IMR-90 (cell line): Measurements from ENCODE around the gene HIRA. TPM values are rescaled to one million over a fixed set of nuclear protein-coding genes. Genes with fewer than 3 reads are reported as not detected.

ENCODE experiments used
- ATAC-seq: fragments of 200-7000 bp; cut with Tn5 transposase; 2 replicates; pipeline ENCODE4 v1.9.1; 2020; ENCODE audit warnings: low read depth, mild to moderate bottlenecking, moderate library complexity
- BruUV-seq: library from RNA; stranded (reverse); fragments of 400-500 nt; replicated peaks from 2 replicates; lab custom pipeline; 2021; lab: Mats Ljungman, UMichigan
- CTCF ChIA-PET: fragments of 300-600 bp; formaldehyde crosslinking; extraction: SDS; loops from one replicate; lab custom pipeline; 2021; ENCODE audit warnings: antibody characterized with exemption; lab: Yijun Ruan, JAX
- POLR2A ChIA-PET: fragments of 300-600 bp; sonication (Branson Sonifier 250); formaldehyde crosslinking; loops from one replicate; lab custom pipeline; 2022; ENCODE audit warnings: antibody characterized with exemption; ENCODE audit not compliant: unreplicated experiment; lab: Charles Lee
- DNase-seq: peaks from one replicate; pipeline ENCODE4 v3.0.0; 2013
- H2AFZ ChIP-seq: replicated peaks from 2 replicates; pipeline ENCODE3; 2013; ENCODE audit warnings: low read length, mild to moderate bottlenecking; ENCODE audit not compliant: poor library complexity
- H2AK5ac ChIP-seq: 2 replicates; pipeline ENCODE4 v1.6.1; 2013; ENCODE audit warnings: low read depth, low read length, inconsistent platforms
- H2AK9ac ChIP-seq: replicated peaks from 2 replicates; pipeline ENCODE3; 2013; ENCODE audit warnings: mild to moderate bottlenecking, low read depth, low read length, moderate library complexity; ENCODE audit not compliant: poor library complexity
- H2BK120ac ChIP-seq: 2 replicates; pipeline ENCODE4 v1.6.1; 2013; ENCODE audit warnings: low read depth, low read length, inconsistent platforms
- H2BK15ac ChIP-seq: 3 replicates; pipeline ENCODE4 v1.6.1; 2013; ENCODE audit warnings: low read depth, low read length, inconsistent platforms
- H2BK20ac ChIP-seq: 2 replicates; pipeline ENCODE4 v1.6.1; 2013; ENCODE audit warnings: low read depth, mild to moderate bottlenecking, inconsistent platforms, low read length, moderate library complexity
- H2BK5ac ChIP-seq: 2 replicates; pipeline ENCODE4 v1.6.1; 2013; ENCODE audit warnings: mild to moderate bottlenecking, low read depth, low read length, inconsistent platforms; ENCODE audit not compliant: poor library complexity, severe bottlenecking
- H3K14ac ChIP-seq: replicated peaks from 2 replicates; pipeline ENCODE4 v1.6.1; 2013; ENCODE audit warnings: low read depth, low read length, inconsistent platforms
- H3K18ac ChIP-seq: 2 replicates; pipeline ENCODE4 v1.6.1; 2013; ENCODE audit warnings: low read depth, low read length, control low read depth
- H3K23ac ChIP-seq: 2 replicates; pipeline ENCODE4 v1.6.1; 2013; ENCODE audit warnings: low read depth, low read length, inconsistent platforms
- H3K27ac ChIP-seq: 2 replicates; pipeline ENCODE4 v1.5.1; 2013; ENCODE audit warnings: mild to moderate bottlenecking, control low read depth, low read length; ENCODE audit not compliant: insufficient read depth
- H3K27me3 ChIP-seq: 2 replicates; pipeline ENCODE4 v1.6.1; 2013; ENCODE audit warnings: low read length; ENCODE audit not compliant: control insufficient read depth, insufficient read depth
- H3K36me3 ChIP-seq: 2 replicates; pipeline ENCODE4 v1.6.1; 2013; ENCODE audit warnings: low read length, mixed read lengths; ENCODE audit not compliant: control insufficient read depth, insufficient read depth
- H3K4ac ChIP-seq: 2 replicates; pipeline ENCODE4 v1.6.1; 2013; ENCODE audit warnings: low read depth, low read length, inconsistent platforms
- H3K4me1 ChIP-seq: 2 replicates; pipeline ENCODE4 v1.6.1; 2013; ENCODE audit warnings: low read length, mixed read lengths; ENCODE audit not compliant: control insufficient read depth, insufficient read depth
- H3K4me2 ChIP-seq: 2 replicates; pipeline ENCODE4 v1.6.1; 2013; ENCODE audit warnings: low read depth, mild to moderate bottlenecking, control low read depth, low read length, moderate library complexity
- H3K4me3 ChIP-seq: 2 replicates; pipeline ENCODE4 v1.5.1; 2013; ENCODE audit warnings: low read depth, mild to moderate bottlenecking, control low read depth, low read length, moderate library complexity; ENCODE audit not compliant: insufficient read depth
- H3K56ac ChIP-seq: 2 replicates; pipeline ENCODE4 v1.6.1; 2013; ENCODE audit warnings: low read length, inconsistent platforms; ENCODE audit not compliant: insufficient read depth; ENCODE audit errors: extremely low read depth
- H3K79me1 ChIP-seq, 2 experiments: 2 replicates each; pipeline ENCODE4 v1.6.1; 2013; ENCODE audit warnings: low read length in 2 of 2, inconsistent platforms in 1 of 2, low read depth in 1 of 2
- H3K9ac ChIP-seq: 2 replicates; pipeline ENCODE4 v1.6.1; 2013; ENCODE audit warnings: low read depth, low read length, control low read depth
- H3K9me1 ChIP-seq: 2 replicates; pipeline ENCODE4 v1.6.1; 2013; ENCODE audit warnings: low read length, inconsistent platforms; ENCODE audit not compliant: insufficient read depth
- H3K9me3 ChIP-seq: 2 replicates; pipeline ENCODE4 v1.6.1; 2013; ENCODE audit warnings: low read length; ENCODE audit not compliant: control insufficient read depth, insufficient read depth
- H4K20me1 ChIP-seq: 2 replicates; pipeline ENCODE4 v1.6.1; 2013; ENCODE audit warnings: low read length, inconsistent platforms; ENCODE audit not compliant: insufficient read depth
- H4K5ac ChIP-seq: 2 replicates; pipeline ENCODE4 v1.6.1; 2013; ENCODE audit warnings: mild to moderate bottlenecking, low read depth, low read length, control low read depth
- H4K8ac ChIP-seq, 2 experiments: 2 replicates each; pipeline ENCODE4 v1.6.1; 2013; ENCODE audit warnings: low read depth in 2 of 2, low read length in 2 of 2, control low read depth in 1 of 2, inconsistent platforms in 1 of 2
- H4K91ac ChIP-seq: 2 replicates; pipeline ENCODE4 v1.6.1; 2013; ENCODE audit warnings: low read depth, low read length, inconsistent platforms; ENCODE audit not compliant: insufficient read depth
- BHLHE40 ChIP-seq: fragments of 150-350 bp; IDR thresholded peaks from 2 replicates; pipeline ENCODE4 v1.6.1; 2016; ENCODE audit warnings: mild to moderate bottlenecking, low read depth, low read length
- CEBPB ChIP-seq: IDR thresholded peaks from 2 replicates; pipeline ENCODE4 v1.6.1; 2012; ENCODE audit warnings: low read depth, low read length, improper control_type of control experiment
- CHD1 ChIP-seq: IDR thresholded peaks from 2 replicates; pipeline ENCODE4 v1.6.1; 2012; ENCODE audit warnings: low read depth, low read length, improper control_type of control experiment
- CTCF ChIP-seq: conservative IDR thresholded peaks from 2 replicates; pipeline ENCODE4 v1.5.1; 2012; ENCODE audit warnings: mild to moderate bottlenecking, low read depth, low read length, improper control_type of control experiment
- ELK1 ChIP-seq: fragments of 150-350 bp; IDR thresholded peaks from 2 replicates; pipeline ENCODE4 v1.6.1; 2016; ENCODE audit warnings: low read depth, mild to moderate bottlenecking, low read length, moderate library complexity, borderline replicate concordance
- FOS ChIP-seq: fragments of 150-350 bp; IDR thresholded peaks from 2 replicates; pipeline ENCODE4 v1.6.1; 2016; ENCODE audit warnings: low read depth, low read length
- MAFK ChIP-seq: IDR thresholded peaks from 2 replicates; pipeline ENCODE4 v1.6.1; 2012; ENCODE audit warnings: low read depth, low read length, improper control_type of control experiment
- MAZ ChIP-seq: IDR thresholded peaks from 2 replicates; pipeline ENCODE4 v1.6.1; 2012; ENCODE audit warnings: low read depth, mild to moderate bottlenecking, low read length, improper control_type of control experiment, moderate library complexity, borderline replicate concordance
- MXI1 ChIP-seq: IDR thresholded peaks from 2 replicates; pipeline ENCODE4 v1.6.1; 2012; ENCODE audit warnings: low read depth, mild to moderate bottlenecking, low read length, moderate library complexity, borderline replicate concordance
- NFE2L2 ChIP-seq: fragments of 150-350 bp; IDR thresholded peaks from 2 replicates; pipeline ENCODE4 v1.6.1; 2016; ENCODE audit warnings: low read depth, mild to moderate bottlenecking, low read length
- POLR2A ChIP-seq: IDR thresholded peaks from 2 replicates; pipeline ENCODE4 v1.6.1; 2012; ENCODE audit warnings: mild to moderate bottlenecking, low read depth, low read length
- RAD21 ChIP-seq: IDR thresholded peaks from 2 replicates; pipeline ENCODE4 v1.6.1; 2012; ENCODE audit warnings: low read length, improper control_type of control experiment
- RCOR1 ChIP-seq: IDR thresholded peaks from 2 replicates; pipeline ENCODE4 v1.6.1; 2012; ENCODE audit warnings: mild to moderate bottlenecking, low read length, improper control_type of control experiment; ENCODE audit not compliant: insufficient replicate concordance
- RFX5 ChIP-seq: IDR thresholded peaks from 2 replicates; pipeline ENCODE4 v1.8.0; 2012; ENCODE audit warnings: low read depth, mild to moderate bottlenecking, low read length, moderate library complexity
- SMC3 ChIP-seq: fragments of 150-350 bp; IDR thresholded peaks from 2 replicates; pipeline ENCODE4 v1.6.1; 2016; ENCODE audit warnings: low read depth, mild to moderate bottlenecking, antibody characterized with exemption, low read length, moderate library complexity
- USF2 ChIP-seq: fragments of 150-350 bp; IDR thresholded peaks from 2 replicates; pipeline ENCODE4 v1.6.1; 2017; ENCODE audit warnings: mild to moderate bottlenecking, antibody characterized with exemption, low read length, low read depth
- WGBS, 2 experiments: methylation state at CpG; one replicate each; pipeline versions ENCODE4 v1.1.5 to v1.1.7; 2013; ENCODE audit warnings: missing lambda C conversion rate in 2 of 2; ENCODE audit not compliant: insufficient read length in 1 of 2; ENCODE audit errors: extremely low coverage in 2 of 2; 5-methylcytosine and 5-hydroxymethylcytosine counted together
- dilution Hi-C: fragments of 300-500 bp; cut with HindIII; formaldehyde crosslinking; loops from one replicate; pipeline ENCODE4 v1.14.3; 2018; ENCODE audit warnings: low sequenced_read_pairs; ENCODE audit not compliant: unreplicated experiment
- in situ Hi-C: fragments of 300-500 bp; cut with MboI; formaldehyde crosslinking; loops from 3 replicates; pipeline ENCODE4 v1.14.3; 2019; ENCODE audit warnings: low sequenced_read_pairs, inconsistent platforms, mixed read lengths
- intact Hi-C: fragments of 100-400 bp; cut with micrococcal nuclease; formaldehyde crosslinking; loops from 2 replicates; pipeline ENCODE4 v1.10.0; 2022
- polyA plus RNA-seq, 3 experiments: library from polyadenylated mRNA; depleted of rRNA; stranded (reverse); fragments of >200 nt; gene quantifications; 2 replicates each; pipeline ENCODE4 v1.2.3, GENCODE V29; 2012; ENCODE audit warnings: low replicate concordance in 1 of 3
- total RNA-seq: library from RNA; depleted of rRNA; stranded (reverse); fragments of >200 nt; gene quantifications from 2 replicates; pipeline ENCODE4 v1.2.3, GENCODE V29; 2012

HIRA gene
- total and polyA plus RNA-seq, 2 of the 4 experiments (the other 2 are of a cell fraction) = 14.5 to 24.2 TPM

- 0 out of 2 replicates have a peak overlapping the region, but pooled peaks have one; percentile 44 for H2AK5ac ChIP-seq
- DNase-seq = no peak
- no CpG with 5 or more reads among the region's 1 CpG for WGBS, 2 experiments
- peak overlapping the region; percentile 65; the same call in 1 of the 2 replicates for H3K27ac ChIP-seq
- peaks cover 33 to 47% of the 10 kb centered on the region in 2 experiments for H3K79me1 ChIP-seq
- no peak for TF ChIP-seq ELK1
- TF ChIP-seq RFX5 = no peak
- no peak for TF ChIP-seq FOS
- no peak for TF ChIP-seq CEBPB
- TF ChIP-seq BHLHE40 = no peak
- no peak for TF ChIP-seq MAZ
- no peak for TF ChIP-seq MAFK
- no peak for TF ChIP-seq CHD1
- no peak for TF ChIP-seq USF2
- no peak for TF ChIP-seq MXI1
- no peak for TF ChIP-seq RAD21
- TF ChIP-seq NFE2L2 = no peak
- no peak for TF ChIP-seq CTCF
- no peak for TF ChIP-seq POLR2A
- no peak for TF ChIP-seq SMC3
- TF ChIP-seq RCOR1 = no peak
- no peak overlapping the region for H2AFZ ChIP-seq
- no peak overlapping the region; a peak in 1 of 4 replicates for H4K8ac ChIP-seq
- H3K36me3 ChIP-seq = no peaks in the 10 kb centered on the region
- dilution Hi-C loops (no loop called here), in situ Hi-C loops (no loop called here), intact Hi-C loops (no loop called here)
- peak overlapping the region; percentile 68 for H2BK5ac ChIP-seq
- H3K9ac ChIP-seq = peak overlapping the region; percentile 19; the same call in 1 of the 2 replicates
- 0 out of 2 replicates have a peak overlapping the region, but pooled peaks have one; percentile 38 for H3K14ac ChIP-seq
- peak; percentile 3 for ATAC-seq
- peaks cover 23% of the 10 kb centered on the region; the same call in 1 of the 2 replicates for H4K20me1 ChIP-seq
- H2BK20ac ChIP-seq = no peak overlapping the region; the same call in 1 of the 2 replicates
- H3K4me1 ChIP-seq = peaks cover 22% of the 10 kb centered on the region
- H3K27me3 ChIP-seq = no peaks in the 10 kb centered on the region
- POLR2A ChIA-PET = no interaction called here
- no peak overlapping the region for H4K91ac ChIP-seq
- H3K9me3 ChIP-seq = no peaks in the 10 kb centered on the region
- H3K9me1 ChIP-seq = peaks cover 18% of the 10 kb centered on the region
- CTCF ChIA-PET = interaction anchor here (1.2 to 2.8 kb wide), 3 partner anchors 14 to 344 kb away, joined by 3 to 8 read pairs (median 3); no protein-coding TSS in a partner anchor
- BruUV-seq = no TSS peak
- H3K4me2 ChIP-seq = peak overlapping the region; percentile 50
- peak overlapping the region; percentile 31 for H2BK120ac ChIP-seq
- peak overlapping the region; percentile 21; the same call in 1 of the 2 replicates for H3K18ac ChIP-seq
- H3K56ac ChIP-seq = no peak overlapping the region
- no peak overlapping the region for H3K4ac ChIP-seq
- no peak overlapping the region for H4K5ac ChIP-seq
- no peak overlapping the region; the same call in 2 of the 3 replicates for H2BK15ac ChIP-seq
- peak overlapping the region; percentile 31 for H3K23ac ChIP-seq
- no peak overlapping the region for H3K4me3 ChIP-seq
- H2AK9ac ChIP-seq = no peak overlapping the region
These were observed 145.7 kb downstream of the HIRA start for GRCh38 chr22:19285831-19286230.
